Lung microvascular endothelial cell (primary cell): Measurements from ENCODE around the gene LTN1. TPM values are rescaled to one million over a fixed set of nuclear protein-coding genes. Genes with fewer than 3 reads are reported as not detected.
"Not testable (repeated sequence)": the region's sequence is repeated elsewhere in the genome, so short reads cannot be mapped to it uniquely, and the experiment has no call there.

Experiments
- DNase-seq, 2 donors: peaks; one replicate each; pipeline versions ENCODE4 v3.0.0 to v3.0.0-alpha.2; 2010; ENCODE audit warnings: low read depth in 2 of 2
- total RNA-seq: library from RNA; depleted of rRNA; stranded (reverse); fragments of >200 nt; gene quantifications from 2 replicates; pipeline ENCODE4 v1.2.1, GENCODE V29; 2014

LTN1 gene
- total RNA-seq, 1 donor from 2014 or later: 16.5 TPM

GRCh38 chr21:28982637-28983036 lies 10.0 kb downstream of the LTN1 start:
- DNase-seq: no peak

- no peak for DNase-seq
Measured at GRCh38 chr21:28979092-28979491, 13.6 kb downstream of the LTN1 start.

GRCh38 chr21:28975397-28975796 lies 17.3 kb downstream of the LTN1 start:
- DNase-seq: no peak

GRCh38 chr21:28974531-28975227 lies 18.0 kb downstream of the LTN1 start:
- no peak for DNase-seq

GRCh38 chr21:28972398-28972797 lies 20.3 kb downstream of the LTN1 start:
- DNase-seq: no peak

DNA sequence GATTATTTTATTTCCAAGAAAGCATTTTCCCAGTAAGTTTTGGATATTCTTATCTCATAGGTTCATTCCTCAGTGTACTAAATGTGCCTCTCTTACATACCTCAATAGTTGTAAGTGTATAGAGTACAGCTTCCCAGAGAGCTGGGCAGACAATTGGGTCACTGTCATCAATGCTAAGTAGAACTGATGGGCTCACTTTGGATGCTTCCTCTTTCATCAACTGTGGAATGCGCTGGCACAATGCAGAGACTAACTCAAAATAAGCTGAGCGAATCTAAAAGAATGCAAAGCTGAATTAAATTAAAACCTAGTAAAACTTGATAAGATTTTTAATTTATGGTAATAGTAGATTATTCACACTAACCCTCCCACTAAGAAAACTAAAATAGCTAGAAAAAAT lies 21.5 kb downstream of the LTN1 start:
- DNase-seq: no peak

- DNase-seq: no peak
Measured at GRCh38 chr21:28963831-28964230, 28.8 kb downstream of the LTN1 start.

DNA sequence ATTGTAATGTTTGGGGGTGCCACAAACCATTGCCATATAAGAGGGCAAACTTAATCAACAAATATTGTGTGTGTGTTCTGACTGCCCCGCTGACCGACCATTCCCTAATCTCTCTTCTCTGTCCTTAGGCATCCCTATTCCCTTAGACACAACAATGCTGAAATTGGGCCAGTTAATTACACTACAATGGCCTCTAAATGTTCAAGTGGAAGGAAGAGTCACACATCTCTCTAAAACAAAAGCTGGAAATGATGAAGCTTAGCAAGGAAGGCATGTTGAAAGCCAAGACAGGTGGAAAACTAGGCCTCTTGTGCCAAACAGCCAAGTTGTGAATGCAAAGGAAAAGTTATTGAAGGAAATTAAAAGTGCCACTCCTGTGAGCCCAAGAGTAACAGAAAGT lies 30.2 kb downstream of the LTN1 start:
- DNase-seq: peak; percentile 8 to 57

DNA sequence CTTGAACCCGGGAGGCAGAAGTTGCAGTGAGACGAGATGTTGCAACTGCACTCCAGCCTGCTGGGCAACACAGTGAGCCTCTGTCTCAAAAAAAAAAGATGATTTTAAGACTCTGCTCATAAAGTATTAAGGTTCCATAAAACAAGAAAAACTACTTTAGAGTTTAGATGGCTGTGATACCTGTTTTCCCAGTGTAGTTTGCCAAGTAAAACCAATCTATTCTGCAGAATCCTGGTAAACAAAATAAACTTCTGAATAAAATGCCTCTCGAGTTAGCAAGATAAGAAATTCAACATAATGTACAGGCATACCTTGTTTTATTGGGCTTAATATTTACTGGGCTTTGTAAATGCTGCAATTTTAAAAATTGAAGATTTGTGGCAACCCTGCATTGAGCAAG lies 30.8 kb downstream of the LTN1 start:
- no peak for DNase-seq

DNA sequence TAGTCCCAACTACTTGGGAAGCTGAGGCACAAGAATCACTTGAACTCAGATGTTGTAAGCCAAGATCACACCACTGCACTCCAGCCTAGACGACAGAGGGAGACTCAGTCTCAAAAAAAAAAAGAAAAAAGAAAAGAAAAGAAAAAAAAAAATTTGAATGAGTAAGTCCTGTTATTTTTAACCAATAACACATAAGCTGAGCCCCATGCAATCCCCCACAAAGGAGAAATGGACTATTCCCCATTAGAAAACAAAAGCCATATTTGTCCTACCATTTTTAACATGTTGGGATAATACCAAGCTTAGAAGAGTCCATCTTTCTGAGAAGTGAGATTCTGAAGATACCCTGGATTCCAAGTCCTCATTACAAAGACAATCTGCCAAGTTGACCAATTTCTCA lies 32.4 kb downstream of the LTN1 start:
- no peak for DNase-seq

GRCh38 chr21:28959367-28960099 lies 33.1 kb downstream of the LTN1 start:
- DNase-seq: peak; percentile 1 to 56

GRCh38 chr21:28953247-28953646 lies 39.4 kb downstream of the LTN1 start:
- DNase-seq: no peak

DNA sequence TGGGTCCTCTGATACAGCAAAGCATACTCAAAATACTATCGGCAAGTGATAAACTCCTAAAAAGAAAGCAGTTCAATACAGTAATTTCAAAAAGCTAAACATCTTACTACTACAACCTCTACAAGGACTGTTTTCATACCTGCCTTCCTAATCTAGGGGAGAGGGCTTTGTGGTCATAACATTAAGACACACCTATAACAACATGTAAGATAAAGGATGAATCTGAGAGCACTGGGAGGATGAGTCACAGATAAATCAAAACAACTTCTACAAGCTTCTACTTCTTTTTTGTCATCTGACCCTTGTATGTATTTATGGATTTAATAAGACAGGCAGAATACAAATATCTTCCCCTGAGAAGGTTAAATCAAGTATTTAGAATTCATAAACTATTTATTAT lies 40.0 kb downstream of the LTN1 start:
- no peak for DNase-seq

DNA sequence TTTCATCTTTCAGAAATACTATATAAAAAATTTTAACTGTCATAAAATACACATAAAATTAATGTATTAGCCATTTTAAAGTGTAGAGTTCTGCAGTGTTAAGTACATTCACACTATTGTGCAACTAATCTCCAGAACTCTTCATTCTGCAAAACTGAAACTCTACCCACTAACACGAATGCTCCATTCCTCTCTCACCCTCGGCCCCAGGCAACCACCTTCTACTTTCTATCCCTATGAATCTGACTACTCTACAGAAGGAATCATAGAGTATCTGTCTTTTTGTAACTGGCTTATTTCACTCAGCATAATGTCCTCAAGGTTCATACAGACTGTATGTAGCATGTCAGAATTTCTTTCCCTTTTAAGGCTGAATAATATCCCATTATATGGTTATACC lies 43.4 kb downstream of the LTN1 start:
- DNase-seq: no peak

DNA sequence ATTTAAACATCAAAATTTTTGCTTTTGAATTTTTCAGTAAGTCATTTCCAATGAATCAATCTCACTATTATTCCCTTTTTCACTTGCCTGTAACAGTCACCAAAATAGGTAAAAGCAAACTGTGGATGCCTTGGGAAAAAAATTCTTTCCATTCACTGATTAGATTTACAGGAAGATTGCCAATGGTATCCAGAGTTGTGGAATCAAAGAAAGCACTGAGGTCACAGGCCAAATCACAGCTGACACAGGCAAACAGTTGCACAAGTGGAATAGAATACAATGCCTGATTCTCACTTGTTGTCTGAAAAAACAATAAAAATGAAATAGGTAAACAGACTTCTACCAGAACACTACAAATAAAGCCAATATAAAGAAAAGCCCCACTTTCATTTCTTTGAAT lies 48.4 kb downstream of the LTN1 start:
- DNase-seq: peak; percentile 45 to 81

DNA sequence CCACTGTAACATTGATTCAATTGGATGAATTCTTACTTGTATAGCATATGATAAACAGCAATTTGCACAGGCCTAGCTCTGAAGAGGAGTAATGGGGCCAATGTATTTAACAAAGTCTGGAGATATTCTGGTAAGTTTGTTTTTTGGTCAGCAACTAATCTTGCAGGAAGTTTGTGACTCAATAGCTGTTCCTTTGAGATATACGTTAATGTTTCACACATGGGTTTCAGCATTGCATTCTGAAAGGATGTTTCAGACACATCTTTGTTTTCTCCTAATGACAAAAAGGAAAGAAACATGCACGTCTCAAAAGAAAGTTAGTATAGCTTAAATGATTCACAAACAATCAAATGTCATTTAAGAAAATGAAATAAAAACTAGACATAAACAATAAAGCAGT lies 49.0 kb downstream of the LTN1 start:
- DNase-seq: peak in 1 of 2 donors; percentile 56

DNA sequence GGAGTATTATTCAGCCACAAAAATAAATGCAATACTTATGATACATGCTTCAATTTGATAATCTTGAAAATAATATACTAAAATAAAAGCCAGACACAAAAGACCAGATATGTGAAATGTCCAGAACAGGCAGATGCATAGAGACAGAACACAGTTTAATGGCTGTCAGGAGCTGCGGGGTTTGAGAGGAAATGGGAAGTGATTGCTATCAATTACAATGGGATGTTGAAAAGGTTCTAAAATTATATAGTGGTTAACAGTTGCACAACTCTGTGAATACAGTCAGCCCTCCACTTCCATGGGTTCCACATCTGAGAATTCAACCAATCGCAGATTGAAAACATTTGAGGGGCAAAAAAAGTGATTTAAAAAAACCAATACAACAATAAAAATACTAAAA lies 54.0 kb downstream of the LTN1 start:
- DNase-seq: peak in 1 of 2 donors; percentile 30

GRCh38 chr21:28937737-28938136 lies 54.9 kb downstream of the LTN1 start:
- no peak for DNase-seq

- DNase-seq: no peak
Measured at GRCh38 chr21:28936721-28937120, 56.0 kb downstream of the LTN1 start.

DNA sequence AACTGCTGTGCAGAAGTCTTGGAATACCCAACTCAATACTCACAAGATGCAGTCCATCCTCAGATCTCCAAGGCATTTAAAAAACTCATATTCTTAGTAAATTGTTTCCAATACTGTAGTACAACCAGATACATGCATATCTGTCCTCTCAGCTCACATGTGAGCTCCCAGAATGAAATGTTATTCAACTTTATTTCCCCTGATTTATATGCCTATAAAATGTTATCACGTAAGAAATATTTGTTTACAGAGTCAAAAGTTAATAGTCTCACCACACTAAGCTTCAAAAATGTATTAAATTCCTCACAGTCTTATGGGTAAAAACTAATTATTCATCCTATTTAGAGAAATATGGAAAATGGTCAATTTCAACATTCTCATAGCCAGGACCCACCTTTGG lies 56.6 kb downstream of the LTN1 start:
- no peak for DNase-seq

DNA sequence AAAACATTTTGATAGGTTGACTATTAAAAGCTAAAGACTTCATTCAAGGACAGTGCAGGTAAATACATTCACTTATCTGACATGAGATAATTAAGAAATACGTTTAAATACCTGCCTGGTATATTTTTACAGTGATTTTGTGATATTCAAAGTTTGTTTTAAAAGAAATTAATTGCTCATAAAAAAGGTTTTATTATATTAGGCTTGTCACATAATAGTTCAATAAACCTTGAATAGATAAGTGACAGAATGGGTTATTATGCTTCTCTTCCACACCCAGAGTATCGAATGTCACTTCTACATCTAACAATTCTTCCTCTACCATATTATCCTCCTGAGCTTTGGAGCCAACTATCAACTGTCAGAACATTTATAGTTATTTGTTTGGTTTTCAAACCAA lies 60.0 kb downstream of the LTN1 start:
- DNase-seq: no peak

- not testable (repeated sequence) for DNase-seq
Measured at GRCh38 chr21:28931708-28932372, 60.8 kb downstream of the LTN1 start.
